ENCODE data around the gene NT5C3A. TPM values are rescaled to one million over a fixed set of nuclear protein-coding genes. Genes with fewer than 3 reads are reported as not detected.

The NT5C3A gene
- total and polyA plus RNA-seq, 2 of the 13 experiments (the other 11 are each of a cell fraction or from before 2014, with no cell fraction given), result 16.9 to 34.0 TPM

GRCh38 chr7:33062023-33062781 is at the start of gene NT5C3A (continued):
- TF ChIP-seq, protein P1, sequence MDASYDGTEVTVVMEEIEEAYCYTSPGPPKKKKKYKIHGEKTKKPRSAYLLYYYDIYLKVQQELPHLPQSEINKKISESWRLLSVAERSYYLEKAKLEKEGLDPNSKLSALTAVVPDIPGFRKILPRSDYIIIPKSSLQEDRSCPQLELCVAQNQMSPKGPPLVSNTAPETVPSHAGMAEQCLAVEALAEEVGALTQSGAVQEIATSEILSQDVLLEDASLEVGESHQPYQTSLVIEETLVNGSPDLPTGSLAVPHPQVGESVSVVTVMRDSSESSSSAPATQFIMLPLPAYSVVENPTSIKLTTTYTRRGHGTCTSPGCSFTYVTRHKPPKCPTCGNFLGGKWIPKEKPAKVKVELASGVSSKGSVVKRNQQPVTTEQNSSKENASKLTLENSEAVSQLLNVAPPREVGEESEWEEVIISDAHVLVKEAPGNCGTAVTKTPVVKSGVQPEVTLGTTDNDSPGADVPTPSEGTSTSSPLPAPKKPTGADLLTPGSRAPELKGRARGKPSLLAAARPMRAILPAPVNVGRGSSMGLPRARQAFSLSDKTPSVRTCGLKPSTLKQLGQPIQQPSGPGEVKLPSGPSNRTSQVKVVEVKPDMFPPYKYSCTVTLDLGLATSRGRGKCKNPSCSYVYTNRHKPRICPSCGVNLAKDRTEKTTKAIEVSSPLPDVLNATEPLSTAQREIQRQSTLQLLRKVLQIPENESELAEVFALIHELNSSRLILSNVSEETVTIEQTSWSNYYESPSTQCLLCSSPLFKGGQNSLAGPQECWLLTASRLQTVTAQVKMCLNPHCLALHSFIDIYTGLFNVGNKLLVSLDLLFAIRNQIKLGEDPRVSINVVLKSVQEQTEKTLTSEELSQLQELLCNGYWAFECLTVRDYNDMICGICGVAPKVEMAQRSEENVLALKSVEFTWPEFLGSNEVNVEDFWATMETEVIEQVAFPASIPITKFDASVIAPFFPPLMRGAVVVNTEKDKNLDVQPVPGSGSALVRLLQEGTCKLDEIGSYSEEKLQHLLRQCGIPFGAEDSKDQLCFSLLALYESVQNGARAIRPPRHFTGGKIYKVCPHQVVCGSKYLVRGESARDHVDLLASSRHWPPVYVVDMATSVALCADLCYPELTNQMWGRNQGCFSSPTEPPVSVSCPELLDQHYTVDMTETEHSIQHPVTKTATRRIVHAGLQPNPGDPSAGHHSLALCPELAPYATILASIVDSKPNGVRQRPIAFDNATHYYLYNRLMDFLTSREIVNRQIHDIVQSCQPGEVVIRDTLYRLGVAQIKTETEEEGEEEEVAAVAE (CRISPR knock-in tag; IDR thresholded peaks at IDR 0.05; ENCODE audit: borderline replicate concordance), result peak; percentile 14; the same call in 1 of the 2 replicates
- TF ChIP-seq KDM6A (CRISPR knock-in tag; IDR thresholded peaks at IDR 0.05; ENCODE audit: low read depth) (no peak), HNF1A (IDR thresholded peaks at IDR 0.05; ENCODE audit: low read depth) (no peak), HNF1A (CRISPR knock-in tag; IDR thresholded peaks at IDR 0.05; ENCODE audit: borderline replicate concordance) (no peak; the same call in 1 of the 2 replicates), MED13 (CRISPR knock-in tag; IDR thresholded peaks at IDR 0.05) (no peak; the same call in 1 of the 2 replicates), ZNF598 (CRISPR knock-in tag; IDR thresholded peaks at IDR 0.05; ENCODE audit: borderline replicate concordance) (no peak), ZBTB20 (CRISPR knock-in tag; IDR thresholded peaks at IDR 0.05; ENCODE audit: borderline replicate concordance, low read depth) (no peak), GATA4 (IDR thresholded peaks at IDR 0.05; ENCODE audit: borderline replicate concordance, low read depth) (no peak), ZNF3 (CRISPR knock-in tag; IDR thresholded peaks at IDR 0.05) (no peak), RARA (CRISPR knock-in tag; IDR thresholded peaks at IDR 0.05) (no peak), ZNF83 (CRISPR knock-in tag; IDR thresholded peaks at IDR 0.05; ENCODE audit: borderline replicate concordance) (peak; percentile 72; the same call in 1 of the 2 replicates), NFE2L1 (CRISPR knock-in tag; IDR thresholded peaks at IDR 0.05; ENCODE audit: borderline replicate concordance) (no peak), ZNF264 (CRISPR knock-in tag; IDR thresholded peaks at IDR 0.05) (no peak), POLR2AphosphoS5 (IDR thresholded peaks at IDR 0.05; ENCODE audit: low read depth, low read length) (peak; percentile 58; the same call in 1 of the 2 replicates), CREM (IDR thresholded peaks at IDR 0.05) (no peak), CREM (CRISPR knock-in tag; IDR thresholded peaks at IDR 0.05) (no peak)
- TF ChIP-seq, protein P2, sequence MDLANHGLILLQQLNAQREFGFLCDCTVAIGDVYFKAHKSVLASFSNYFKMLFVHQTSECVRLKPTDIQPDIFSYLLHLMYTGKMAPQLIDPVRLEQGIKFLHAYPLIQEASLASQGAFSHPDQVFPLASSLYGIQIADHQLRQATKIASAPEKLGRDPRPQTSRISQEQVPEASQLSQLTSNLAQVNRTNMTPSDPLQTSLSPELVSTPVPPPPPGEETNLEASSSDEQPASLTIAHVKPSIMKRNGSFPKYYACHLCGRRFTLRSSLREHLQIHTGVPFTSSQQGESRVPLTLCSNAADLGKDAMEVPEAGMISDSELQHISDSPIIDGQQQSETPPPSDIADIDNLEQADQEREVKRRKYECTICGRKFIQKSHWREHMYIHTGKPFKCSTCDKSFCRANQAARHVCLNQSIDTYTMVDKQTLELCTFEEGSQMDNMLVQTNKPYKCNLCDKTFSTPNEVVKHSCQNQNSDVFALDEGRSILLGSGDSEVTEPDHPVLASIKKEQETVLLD (CRISPR knock-in tag; IDR thresholded peaks at IDR 0.05; ENCODE audit: low read depth), result peak; percentile 62; the same call in 1 of the 2 replicates
- TF ChIP-seq, protein P3, sequence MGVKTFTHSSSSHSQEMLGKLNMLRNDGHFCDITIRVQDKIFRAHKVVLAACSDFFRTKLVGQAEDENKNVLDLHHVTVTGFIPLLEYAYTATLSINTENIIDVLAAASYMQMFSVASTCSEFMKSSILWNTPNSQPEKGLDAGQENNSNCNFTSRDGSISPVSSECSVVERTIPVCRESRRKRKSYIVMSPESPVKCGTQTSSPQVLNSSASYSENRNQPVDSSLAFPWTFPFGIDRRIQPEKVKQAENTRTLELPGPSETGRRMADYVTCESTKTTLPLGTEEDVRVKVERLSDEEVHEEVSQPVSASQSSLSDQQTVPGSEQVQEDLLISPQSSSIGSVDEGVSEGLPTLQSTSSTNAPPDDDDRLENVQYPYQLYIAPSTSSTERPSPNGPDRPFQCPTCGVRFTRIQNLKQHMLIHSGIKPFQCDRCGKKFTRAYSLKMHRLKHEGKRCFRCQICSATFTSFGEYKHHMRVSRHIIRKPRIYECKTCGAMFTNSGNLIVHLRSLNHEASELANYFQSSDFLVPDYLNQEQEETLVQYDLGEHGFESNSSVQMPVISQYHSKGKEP (CRISPR knock-in tag; IDR thresholded peaks at IDR 0.05), result 0 out of 2 replicates have a peak, but pooled peaks have one; percentile 17

Measured in HepG2 (cell line).